Measurements from ENCODE around the gene MIEF1. TPM values are rescaled to one million over a fixed set of nuclear protein-coding genes. Genes with fewer than 3 reads are reported as not detected.
"Not testable (repeated sequence)": the region's sequence is repeated elsewhere in the genome, so short reads cannot be mapped to it uniquely, and the experiment has no call there.

The MIEF1 gene
- total RNA-seq, 2 donors from 2014 or later, result 16.9 to 22.7 TPM

- peaks cover 11% of the 10 kb centered on the region for H3K36me3 Mint-ChIP-seq (ENCODE audit: low read depth)
- ATAC-seq (no peak), DNase-seq (no peak)
- no peaks in the 10 kb centered on the region for H3K9me3 ChIP-seq (ENCODE audit: control insufficient read depth, low read length, poor library complexity, severe bottlenecking)
- H3K27me3 Mint-ChIP-seq, result no peaks in the 10 kb centered on the region
- peaks cover 42% of the 10 kb centered on the region for H3K4me1 Mint-ChIP-seq
- H3K27ac Mint-ChIP-seq, result peak overlapping the region; percentile 94
- H3K4me3 Mint-ChIP-seq, result peak overlapping the region; percentile 97
Measured at GRCh38 chr22:39503630-39504029, 1.5 kb downstream of the MIEF1 start.

- H3K4me3 Mint-ChIP-seq, result peak overlapping the region; percentile 97
- H3K27ac Mint-ChIP-seq, result peak overlapping the region; percentile 94
- ATAC-seq, result no peak
- H3K36me3 Mint-ChIP-seq (ENCODE audit: low read depth), result peaks cover 12% of the 10 kb centered on the region
- H3K4me1 Mint-ChIP-seq, result peaks cover 43% of the 10 kb centered on the region
- no peaks in the 10 kb centered on the region for H3K27me3 Mint-ChIP-seq
- no peak for DNase-seq
- no peaks in the 10 kb centered on the region for H3K9me3 ChIP-seq (ENCODE audit: control insufficient read depth, low read length, poor library complexity, severe bottlenecking)
Measured at GRCh38 chr22:39504071-39504470, 2.0 kb downstream of the MIEF1 start.

DNA sequence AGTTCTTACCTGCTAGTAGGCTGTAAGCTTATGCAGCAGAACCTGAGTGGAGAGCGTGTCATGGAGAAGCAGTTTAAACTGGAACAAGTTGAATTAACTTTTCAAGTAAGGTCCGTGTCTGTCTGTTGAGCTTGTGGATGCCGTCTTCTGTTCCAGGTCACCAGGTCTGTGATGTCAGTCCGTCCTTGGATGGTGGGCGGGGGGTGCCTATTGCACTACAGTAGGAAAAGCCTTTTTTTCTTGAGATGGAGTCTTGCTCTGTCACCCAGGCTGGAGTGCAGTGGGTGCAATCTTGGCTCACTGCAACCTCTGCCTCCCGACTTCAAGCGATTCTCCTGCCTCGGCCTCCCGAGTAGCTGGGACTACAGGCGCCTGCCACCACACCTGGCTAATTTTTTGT lies 4.9 kb downstream of the MIEF1 start:
- H3K36me3 Mint-ChIP-seq (ENCODE audit: low read depth), result peaks cover 15% of the 10 kb centered on the region
- not testable (repeated sequence) for DNase-seq; H3K9me3 ChIP-seq (ENCODE audit: control insufficient read depth, low read length, poor library complexity, severe bottlenecking); H3K27ac Mint-ChIP-seq; ATAC-seq; H3K4me3 Mint-ChIP-seq; H3K27me3 Mint-ChIP-seq
- peaks cover 35% of the 10 kb centered on the region for H3K4me1 Mint-ChIP-seq

DNA sequence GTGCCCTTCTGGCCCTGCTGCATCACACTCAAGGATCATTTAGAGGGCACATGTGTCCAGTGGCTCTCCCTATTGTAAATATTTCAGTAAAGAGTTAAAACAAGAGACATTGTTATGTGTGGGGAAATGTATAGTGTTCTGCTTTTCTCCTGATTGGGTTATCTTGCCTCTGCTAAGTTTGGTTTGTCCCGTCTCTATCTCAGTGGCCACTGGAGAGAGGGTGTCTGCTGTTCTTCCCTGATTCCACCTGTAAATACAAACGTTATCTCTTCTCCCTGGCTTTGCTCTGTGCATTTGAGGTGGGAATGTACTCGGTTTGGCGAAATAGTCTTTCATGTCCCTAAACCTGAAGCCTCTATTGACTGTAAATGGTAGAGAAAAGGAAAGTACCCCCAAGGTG lies 6.3 kb downstream of the MIEF1 start:
- DNase-seq, result no peak
- Mint-ChIP-seq H3K27me3 (no peaks in the 10 kb centered on the region), H3K4me3 (no peak overlapping the region), H3K4me1 (peaks cover 31% of the 10 kb centered on the region), H3K36me3 (ENCODE audit: low read depth) (peaks cover 13% of the 10 kb centered on the region), H3K27ac (peak overlapping the region; percentile 71)
- H3K9me3 ChIP-seq (ENCODE audit: control insufficient read depth, low read length, poor library complexity, severe bottlenecking), result no peaks in the 10 kb centered on the region
- no peak for ATAC-seq

DNA sequence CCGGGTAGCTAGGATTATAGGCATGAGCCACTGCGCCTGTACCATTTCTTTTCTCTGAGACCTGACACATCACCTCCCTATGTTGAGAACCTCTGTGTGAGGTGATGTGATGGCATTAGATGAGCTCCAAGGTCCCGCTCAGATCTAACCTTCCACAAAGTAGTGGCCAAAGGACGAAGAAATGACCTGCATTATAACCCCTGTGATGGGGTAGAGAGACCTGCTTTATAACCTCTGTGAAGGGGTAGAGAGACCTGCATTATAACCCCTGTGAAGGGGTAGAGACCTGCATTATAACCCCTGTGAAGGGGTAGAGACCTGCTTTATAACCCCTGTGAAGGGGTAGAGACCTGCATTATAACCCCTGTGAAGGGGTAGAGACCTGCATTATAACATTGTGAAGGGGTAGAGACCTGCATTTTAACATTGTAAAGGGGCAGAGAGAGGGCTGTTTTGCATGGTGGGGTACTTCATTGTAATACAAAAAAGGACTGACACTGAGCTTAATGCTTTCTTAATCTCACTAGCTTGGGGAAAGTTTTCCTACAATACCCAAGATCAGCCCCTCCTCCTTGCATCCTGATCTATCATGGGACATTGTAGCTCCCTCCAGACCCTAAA lies 8.5 kb downstream of the MIEF1 start:
- Mint-ChIP-seq H3K36me3 (ENCODE audit: low read depth) (peaks cover 17% of the 10 kb centered on the region), H3K4me1 (peaks cover 23% of the 10 kb centered on the region)

DNA sequence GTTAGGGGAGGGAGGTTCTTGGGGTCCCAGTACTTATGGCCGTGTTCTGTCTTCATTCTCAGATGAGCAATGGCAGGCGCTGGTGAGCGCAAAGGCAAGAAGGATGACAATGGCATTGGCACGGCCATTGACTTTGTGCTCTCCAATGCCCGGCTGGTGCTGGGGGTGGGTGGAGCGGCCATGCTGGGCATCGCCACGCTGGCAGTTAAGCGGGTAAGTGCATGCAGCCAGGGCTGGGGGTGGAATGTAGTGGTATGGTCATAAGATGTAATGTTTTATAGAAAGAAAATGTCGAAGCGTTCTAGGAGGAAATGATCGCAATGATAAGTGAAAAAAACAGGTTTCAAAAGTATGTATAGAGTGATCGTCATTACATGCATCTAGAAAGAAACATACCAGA lies 9.1 kb downstream of the MIEF1 start:
- H3K27ac Mint-ChIP-seq, result peak overlapping the region; percentile 73
- peaks cover 17% of the 10 kb centered on the region for H3K36me3 Mint-ChIP-seq (ENCODE audit: low read depth)
- H3K4me1 Mint-ChIP-seq, result peaks cover 19% of the 10 kb centered on the region

More for the DNA sequence above, 8.5 kb downstream of the MIEF1 start:
- H3K4me3 Mint-ChIP-seq, result no peak overlapping the region
- peak overlapping the region; percentile 73 for H3K27ac Mint-ChIP-seq
- DNase-seq (no peak), ATAC-seq (no peak)
- no peaks in the 10 kb centered on the region for H3K27me3 Mint-ChIP-seq
- no peaks in the 10 kb centered on the region for H3K9me3 ChIP-seq (ENCODE audit: control insufficient read depth, low read length, poor library complexity, severe bottlenecking)

GRCh38 chr22:39512026-39512425 lies 9.9 kb downstream of the MIEF1 start:
- ATAC-seq (no peak), DNase-seq (no peak)
- Mint-ChIP-seq H3K4me1 (peaks cover 15% of the 10 kb centered on the region), H3K4me3 (no peak overlapping the region), H3K36me3 (ENCODE audit: low read depth) (peaks cover 15% of the 10 kb centered on the region), H3K27ac (no peak overlapping the region), H3K27me3 (no peaks in the 10 kb centered on the region)
- H3K9me3 ChIP-seq (ENCODE audit: control insufficient read depth, low read length, poor library complexity, severe bottlenecking), result no peaks in the 10 kb centered on the region

More for the DNA sequence above, 9.1 kb downstream of the MIEF1 start:
- DNase-seq, result no peak
- Mint-ChIP-seq H3K4me3 (no peak overlapping the region), H3K27me3 (no peaks in the 10 kb centered on the region)
- H3K9me3 ChIP-seq (ENCODE audit: control insufficient read depth, low read length, poor library complexity, severe bottlenecking), result no peaks in the 10 kb centered on the region
- no peak for ATAC-seq

- no peaks in the 10 kb centered on the region for H3K9me3 ChIP-seq (ENCODE audit: control insufficient read depth, low read length, poor library complexity, severe bottlenecking)
- Mint-ChIP-seq H3K4me3 (no peak overlapping the region), H3K27me3 (no peaks in the 10 kb centered on the region), H3K4me1 (peaks cover 10% of the 10 kb centered on the region), H3K36me3 (ENCODE audit: low read depth) (peaks cover 11% of the 10 kb centered on the region), H3K27ac (no peak overlapping the region)
- ATAC-seq, result no peak
- no peak for DNase-seq
Measured at GRCh38 chr22:39513791-39514190, 11.7 kb downstream of the MIEF1 start.

DNA sequence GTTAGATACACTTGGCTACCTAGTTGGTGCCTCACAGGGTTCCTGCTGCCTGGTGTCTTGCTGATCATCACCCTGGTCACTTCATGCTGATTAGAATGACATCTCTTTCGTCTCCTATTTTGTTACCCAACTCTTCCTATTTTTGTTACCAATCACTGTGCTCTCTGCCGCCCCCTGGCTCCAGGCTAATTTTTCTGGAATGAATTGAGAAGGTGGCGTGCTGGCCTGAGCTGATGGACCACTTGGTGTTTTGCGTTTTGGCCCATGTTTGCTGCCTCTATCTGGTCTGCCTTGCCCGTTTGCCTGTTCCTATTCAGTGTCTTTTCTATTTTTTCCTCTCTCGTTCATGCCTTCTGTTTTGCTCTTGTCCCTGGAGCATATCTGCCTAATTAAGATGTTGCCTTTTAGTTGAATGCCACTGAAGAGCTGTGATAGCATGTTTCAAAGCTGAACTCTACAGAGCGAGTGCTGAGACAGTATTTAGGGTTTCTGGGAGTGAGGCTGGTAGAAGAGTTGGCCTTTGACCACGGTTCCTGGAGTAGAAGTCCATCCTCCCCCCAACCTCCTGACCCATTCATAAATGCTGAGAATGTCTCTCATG lies 12.4 kb downstream of the MIEF1 start:
- peak overlapping the region; percentile 41 for H3K27ac Mint-ChIP-seq
- peaks cover 11% of the 10 kb centered on the region for H3K4me1 Mint-ChIP-seq
- DNase-seq (peak in 1 of 3 donors; percentile 53), ATAC-seq (peak; percentile 62)
- H3K36me3 Mint-ChIP-seq (ENCODE audit: low read depth), result peaks cover 11% of the 10 kb centered on the region
- no peaks in the 10 kb centered on the region for H3K27me3 Mint-ChIP-seq
- H3K9me3 ChIP-seq (ENCODE audit: control insufficient read depth, low read length, poor library complexity, severe bottlenecking), result no peaks in the 10 kb centered on the region
- no peak overlapping the region for H3K4me3 Mint-ChIP-seq

GRCh38 chr22:39515266-39516050 lies 13.4 kb downstream of the MIEF1 start:
- Mint-ChIP-seq H3K4me3 (no peak overlapping the region), H3K36me3 (ENCODE audit: low read depth) (peaks cover 10% of the 10 kb centered on the region), H3K27ac (peak overlapping the region; percentile 62), H3K4me1 (peaks cover 14% of the 10 kb centered on the region), H3K27me3 (no peaks in the 10 kb centered on the region)
- no peak for ATAC-seq
- DNase-seq, result no peak
- no peaks in the 10 kb centered on the region for H3K9me3 ChIP-seq (ENCODE audit: control insufficient read depth, low read length, poor library complexity, severe bottlenecking)

DNA sequence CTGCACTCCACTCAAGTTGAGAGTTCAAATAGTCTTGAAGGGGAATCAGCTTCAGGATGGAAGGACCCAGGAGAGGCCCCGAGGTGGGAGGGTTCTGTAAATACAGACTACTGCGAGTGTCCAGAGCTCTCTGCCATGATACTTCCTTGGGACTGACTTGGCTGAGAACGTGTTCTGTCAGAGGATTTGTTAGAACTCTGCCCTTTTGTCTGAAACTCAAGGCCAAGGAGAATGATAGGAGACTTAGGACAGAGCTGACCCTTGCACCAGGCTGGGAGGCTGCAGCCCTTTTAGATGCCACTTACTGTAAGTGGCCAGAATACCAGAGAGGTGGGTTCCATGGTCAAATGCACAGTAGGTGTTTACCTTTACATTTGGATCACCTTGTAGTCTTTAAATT lies 15.4 kb downstream of the MIEF1 start:
- Mint-ChIP-seq H3K36me3 (ENCODE audit: low read depth) (peaks cover 16% of the 10 kb centered on the region), H3K4me3 (no peak overlapping the region), H3K27me3 (no peaks in the 10 kb centered on the region), H3K4me1 (peaks cover 25% of the 10 kb centered on the region), H3K27ac (no peak overlapping the region)
- H3K9me3 ChIP-seq (ENCODE audit: control insufficient read depth, low read length, poor library complexity, severe bottlenecking), result no peaks in the 10 kb centered on the region
- ATAC-seq, result no peak
- DNase-seq, result no peak

- no peak for DNase-seq
- Mint-ChIP-seq H3K27me3 (no peaks in the 10 kb centered on the region), H3K27ac (no peak overlapping the region), H3K4me3 (peak overlapping the region; percentile 97), H3K4me1 (peaks cover 33% of the 10 kb centered on the region), H3K36me3 (ENCODE audit: low read depth) (peaks cover 16% of the 10 kb centered on the region)
- H3K9me3 ChIP-seq (ENCODE audit: control insufficient read depth, low read length, poor library complexity, severe bottlenecking), result no peaks in the 10 kb centered on the region
- ATAC-seq, result no peak
Measured at GRCh38 chr22:39518144-39518786, 16.2 kb downstream of the MIEF1 start.

- Mint-ChIP-seq H3K4me3 (peak overlapping the region; percentile 97), H3K27me3 (no peaks in the 10 kb centered on the region), H3K36me3 (ENCODE audit: low read depth) (peaks cover 16% of the 10 kb centered on the region), H3K27ac (peak overlapping the region; percentile 99), H3K4me1 (peaks cover 37% of the 10 kb centered on the region)
- H3K9me3 ChIP-seq (ENCODE audit: control insufficient read depth, low read length, poor library complexity, severe bottlenecking), result no peaks in the 10 kb centered on the region
- no peak for DNase-seq
- ATAC-seq, result no peak
Measured at GRCh38 chr22:39518996-39519680, 17.0 kb downstream of the MIEF1 start.

Data from T-helper 17 cell (primary cell).